D721Med (cell line): ENCODE measurements around the gene INSM1.

Experiments
- DNase-seq: peaks from one replicate; pipeline ENCODE4 v3.0.0; 2011; ENCODE audit warnings: low spot score; ENCODE audit not compliant: insufficient read length
- FAIRE-seq: peaks from 2 replicates; lab custom pipeline; 2011; peaks lifted over from hg19 to GRCh38; lab: Jason Lieb, UNC
- CTCF ChIP-seq: IDR thresholded peaks from 2 replicates; pipeline ENCODE4 v1.5.1; 2012; ENCODE audit warnings: mild to moderate bottlenecking, control low read depth; ENCODE audit not compliant: insufficient read depth; ENCODE audit errors: missing control alignments

INSM1 gene

GRCh38 chr20:20360464-20360863 lies 7.4 kb upstream of the INSM1 start:
- peak; percentile 60 for TF ChIP-seq CTCF
- DNase-seq = no peak
- no peak for FAIRE-seq

GRCh38 chr20:20362774-20363433 lies 5.0 kb upstream of the INSM1 start:
- no peak for FAIRE-seq
- TF ChIP-seq CTCF = no peak
- DNase-seq = no peak

GRCh38 chr20:20363434-20363798 lies 4.5 kb upstream of the INSM1 start:
- FAIRE-seq = no peak

GRCh38 chr20:20363799-20364592 lies 3.9 kb upstream of the INSM1 start:
- TF ChIP-seq CTCF = no peak
- FAIRE-seq (no peak), DNase-seq (no peak)

More at GRCh38 chr20:20363434-20363798, 4.5 kb upstream of the INSM1 start:
- no peak for DNase-seq
- no peak for TF ChIP-seq CTCF

- FAIRE-seq (no peak), DNase-seq (no peak)
- no peak for TF ChIP-seq CTCF
These were observed 3.1 kb upstream of the INSM1 start for GRCh38 chr20:20364593-20365479.

GRCh38 chr20:20365480-20366161 lies 2.3 kb upstream of the INSM1 start:
- no peak for TF ChIP-seq CTCF
- no peak for DNase-seq
- FAIRE-seq = no peak
